ENCODE data around the gene ZPBP.

- no peak for TF ChIP-seq CTCF (IDR thresholded peaks at IDR 0.05; ENCODE audit: extremely low read depth in 1 of 2, insufficient read depth in 1 of 2, low read depth in 1 of 2, low read length in 2 of 2)
- no peak for TF ChIP-seq POLR2A (IDR thresholded peaks at IDR 0.05; ENCODE audit: low read depth, low read length)
- TF ChIP-seq JUN (IDR thresholded peaks at IDR 0.05; ENCODE audit: borderline replicate concordance, insufficient read depth, insufficient read length, low read depth): no peak
- TF ChIP-seq EZH2 (IDR thresholded peaks at IDR 0.05; ENCODE audit: borderline replicate concordance, low read depth, low read length, severe bottlenecking): no peak
- TF ChIP-seq POLR2AphosphoS5 (IDR thresholded peaks at IDR 0.05; ENCODE audit: insufficient read depth, low read depth, low read length): no peak
Observed at GRCh38 chr7:50069613-50070012, 23.4 kb downstream of the ZPBP start.

All from endothelial cell of umbilical vein (primary cell).